ENCODE data around the gene ANKRD55. TPM values are rescaled to one million over a fixed set of nuclear protein-coding genes. Genes with fewer than 3 reads are reported as not detected.

ANKRD55 gene
- total and polyA plus RNA-seq, 2 of the 8 experiments (the other 6 are each of a cell fraction or from before 2014, with no cell fraction given) = not detected

DNA sequence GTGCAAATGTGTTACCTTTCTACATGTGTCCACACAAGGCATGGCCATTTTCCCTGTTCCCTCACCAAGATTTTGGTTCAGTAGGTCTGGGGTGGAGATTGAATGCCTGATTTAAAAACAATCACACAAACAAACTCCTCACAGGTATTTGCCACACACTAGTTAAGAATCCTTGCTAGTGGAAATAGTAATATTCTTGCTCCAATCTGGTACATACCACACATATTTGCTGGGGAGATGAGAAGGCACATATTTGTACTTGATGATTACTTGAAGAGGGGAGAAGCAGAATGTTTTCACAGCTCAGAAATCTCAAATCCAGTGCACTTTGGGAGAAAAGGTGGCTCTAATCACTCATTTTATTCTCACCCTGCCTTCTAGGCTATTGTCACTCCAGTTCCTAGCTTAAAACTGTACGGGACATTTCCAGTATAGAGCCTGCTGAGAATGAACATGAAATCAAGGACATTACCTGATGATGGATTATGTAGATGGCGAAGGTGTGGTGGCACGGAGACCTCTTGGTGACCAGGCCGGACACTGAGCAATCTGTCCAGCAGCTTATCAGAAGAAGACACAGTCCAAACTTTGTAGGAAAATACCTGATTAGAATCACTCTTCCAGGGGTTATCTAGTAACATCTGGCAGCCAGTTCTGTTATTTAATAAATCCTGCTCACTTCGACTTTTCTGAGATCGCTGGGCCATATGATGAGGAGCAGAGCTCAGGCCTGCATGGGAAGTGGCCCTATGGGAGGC, 122.3 kb downstream of the ANKRD55 start:
- no peak overlapping the region for H2AK5ac ChIP-seq (ENCODE audit: low read depth, low read length)
- DNase-seq (ENCODE audit: low read depth in 1 of 2, low spot score in 2 of 2) = no peak
- H3K23ac ChIP-seq (ENCODE audit: insufficient read length) = no peak overlapping the region
- H3K9ac ChIP-seq (replicated peaks in 1 of 4; ENCODE audit: extremely low read depth in 1 of 4, low read depth in 3 of 4, low read length in 3 of 4) = no peak overlapping the region
- no peak overlapping the region for H2BK5ac ChIP-seq (ENCODE audit: low read depth, low read length)
- no peak overlapping the region for H2BK15ac ChIP-seq (ENCODE audit: low read length)
- H4K20me1 ChIP-seq (replicated peaks in 1 of 2; ENCODE audit: control insufficient read depth in 1 of 2, insufficient read depth in 2 of 2, low read length in 2 of 2) = no peaks in the 10 kb centered on the region
- WGBS, 2 experiments (ENCODE audit: extremely low coverage in 1 of 2, insufficient coverage in 1 of 2, insufficient read length in 1 of 2, insufficient replicate concordance in 2 of 2, low coverage in 1 of 2, low lambda C conversion rate in 2 of 2, missing lambda C conversion rate in 1 of 2) = 92% methylated on average over 6 of the region's 6 CpGs; no CpG with 5 or more reads in 1 of the 2 experiments
- H4K8ac ChIP-seq (ENCODE audit: extremely low read depth, insufficient read depth, low read length) = no peak overlapping the region
- H3K4me3 ChIP-seq (ENCODE audit: extremely low read depth in 1 of 4, insufficient read depth in 2 of 4, low read depth in 3 of 4, low read length in 4 of 4) = no peak overlapping the region
- no peak for FAIRE-seq
- CTCF ChIA-PET (ENCODE audit: partially characterized antibody) = interaction anchor here (0.7 to 1.0 kb wide), 4 partner anchors 9 to 887 kb away, joined by 3 read pairs; no protein-coding TSS in a partner anchor
- H4K5ac ChIP-seq (ENCODE audit: insufficient read length, low read depth, low read length) = no peak overlapping the region
- H3K36me3 ChIP-seq (ENCODE audit: control insufficient read depth in 2 of 4, insufficient read depth in 4 of 4, low read length in 3 of 4) = no peaks in the 10 kb centered on the region
- H2BK120ac ChIP-seq (replicated peaks; ENCODE audit: low read depth, low read length) = no peak overlapping the region
- no peaks in the 10 kb centered on the region for H3K79me1 ChIP-seq (ENCODE audit: low read depth, low read length)
- no peaks in the 10 kb centered on the region for H3K79me2 ChIP-seq (ENCODE audit: control insufficient read depth in 1 of 2, insufficient read depth in 2 of 2, low read length in 2 of 2)
- H3K27me3 ChIP-seq (replicated peaks in 1 of 4; ENCODE audit: control insufficient read depth in 3 of 4, extremely low read depth in 1 of 4, insufficient read depth in 3 of 4, low read length in 3 of 4) = no peaks in the 10 kb centered on the region
- no peaks in the 10 kb centered on the region for H3K23me2 ChIP-seq (ENCODE audit: low read depth, low read length)
- no peak overlapping the region for H2AFZ ChIP-seq (ENCODE audit: low read length)
- H3K9me3 ChIP-seq (ENCODE audit: insufficient read depth in 2 of 2, low read depth in 1 of 2, low read length in 1 of 2) = no peaks in the 10 kb centered on the region
- H3K18ac ChIP-seq (ENCODE audit: extremely low read depth, low read length) = no peak overlapping the region
- H3K56ac ChIP-seq (replicated peaks; ENCODE audit: insufficient read length, low read depth, low read length) = no peak overlapping the region
- no peak overlapping the region for H3K27ac ChIP-seq (ENCODE audit: low read depth, low read length)
- no peak overlapping the region for H3K4ac ChIP-seq (replicated peaks; ENCODE audit: insufficient read length, low read depth, low read length)
- POLR2A ChIA-PET (ENCODE audit: partially characterized antibody) = interaction anchor here (1.0 kb wide), 1 partner anchor 14 kb away, joined by 3 read pairs; no protein-coding TSS in a partner anchor
- H3K14ac ChIP-seq (ENCODE audit: insufficient read length) = no peak overlapping the region
- H2BK12ac ChIP-seq (ENCODE audit: low read depth, low read length) = no peak overlapping the region
- no peak overlapping the region for H2BK20ac ChIP-seq (ENCODE audit: low read length)
- no peaks in the 10 kb centered on the region for H3K4me1 ChIP-seq (replicated peaks in 1 of 4; ENCODE audit: control insufficient read depth in 3 of 4, insufficient read depth in 4 of 4, low read length in 3 of 4)
- H3K4me2 ChIP-seq (ENCODE audit: insufficient read depth in 1 of 2, low read depth in 2 of 2, low read length in 2 of 2) = no peak overlapping the region
- no peak overlapping the region for H4K91ac ChIP-seq (replicated peaks; ENCODE audit: insufficient read length, low read length)
- TF ChIP-seq HDAC2 (IDR thresholded peaks at IDR 0.05; ENCODE audit: borderline replicate concordance in 1 of 2, low read depth in 2 of 2, low read length in 2 of 2) = no peak
- no peak for TF ChIP-seq CEBPB (IDR thresholded peaks at IDR 0.05; ENCODE audit: low read depth, low read length)
- TF ChIP-seq, protein P1, sequence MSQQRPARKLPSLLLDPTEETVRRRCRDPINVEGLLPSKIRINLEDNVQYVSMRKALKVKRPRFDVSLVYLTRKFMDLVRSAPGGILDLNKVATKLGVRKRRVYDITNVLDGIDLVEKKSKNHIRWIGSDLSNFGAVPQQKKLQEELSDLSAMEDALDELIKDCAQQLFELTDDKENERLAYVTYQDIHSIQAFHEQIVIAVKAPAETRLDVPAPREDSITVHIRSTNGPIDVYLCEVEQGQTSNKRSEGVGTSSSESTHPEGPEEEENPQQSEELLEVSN (IDR thresholded peaks at IDR 0.05) = no peak
- TF ChIP-seq ASH2L (IDR thresholded peaks at IDR 0.05; ENCODE audit: low read length) = no peak
- TF ChIP-seq SP4 (IDR thresholded peaks at IDR 0.05; ENCODE audit: low read length) = no peak
- TF ChIP-seq, protein P2, sequence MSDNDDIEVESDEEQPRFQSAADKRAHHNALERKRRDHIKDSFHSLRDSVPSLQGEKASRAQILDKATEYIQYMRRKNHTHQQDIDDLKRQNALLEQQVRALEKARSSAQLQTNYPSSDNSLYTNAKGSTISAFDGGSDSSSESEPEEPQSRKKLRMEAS (IDR thresholded peaks at IDR 0.05) = no peak
- TF ChIP-seq, protein P3, sequence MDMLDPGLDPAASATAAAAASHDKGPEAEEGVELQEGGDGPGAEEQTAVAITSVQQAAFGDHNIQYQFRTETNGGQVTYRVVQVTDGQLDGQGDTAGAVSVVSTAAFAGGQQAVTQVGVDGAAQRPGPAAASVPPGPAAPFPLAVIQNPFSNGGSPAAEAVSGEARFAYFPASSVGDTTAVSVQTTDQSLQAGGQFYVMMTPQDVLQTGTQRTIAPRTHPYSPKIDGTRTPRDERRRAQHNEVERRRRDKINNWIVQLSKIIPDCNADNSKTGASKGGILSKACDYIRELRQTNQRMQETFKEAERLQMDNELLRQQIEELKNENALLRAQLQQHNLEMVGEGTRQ (IDR thresholded peaks at IDR 0.05; ENCODE audit: low read length) = no peak
- no peak for TF ChIP-seq CREB1 (IDR thresholded peaks at IDR 0.05)
- TF ChIP-seq KDM5A (IDR thresholded peaks at IDR 0.05; ENCODE audit: low read length) = no peak
- TF ChIP-seq NANOG (IDR thresholded peaks at IDR 0.05; ENCODE audit: insufficient read depth, low read depth, low read length, poor library complexity, severe bottlenecking) = no peak
